Calu3 (cell line): ENCODE results near the gene KIRREL3. TPM values are rescaled to one million over a fixed set of nuclear protein-coding genes. Genes with fewer than 3 reads are reported as not detected.

Source experiments
- BruUV-seq: library from RNA; stranded (reverse); fragments of 400-500 nt; replicated peaks from 2 replicates; lab custom pipeline; 2021; lab: Mats Ljungman, UMichigan
- CTCF ChIA-PET: fragments of 300-600 bp; sonication (Branson Sonifier 250); formaldehyde crosslinking; loops from one replicate; lab custom pipeline; 2022; ENCODE audit warnings: antibody characterized with exemption; lab: Charles Lee
- DNase-seq: peaks from one replicate; pipeline ENCODE4 v3.0.0; 2022
- H3K27ac Mint-ChIP-seq: one replicate; pipeline ENCODE4 v1.8.0; 2022; ENCODE audit warnings: mixed read lengths; ENCODE audit not compliant: unreplicated experiment
- H3K27me3 Mint-ChIP-seq: one replicate; pipeline ENCODE4 v1.8.0; 2022; ENCODE audit warnings: mixed read lengths; ENCODE audit not compliant: unreplicated experiment
- H3K36me3 Mint-ChIP-seq: one replicate; pipeline ENCODE4 v1.8.0; 2022; ENCODE audit warnings: mild to moderate bottlenecking, moderate library complexity, mixed read lengths; ENCODE audit not compliant: insufficient read depth, unreplicated experiment
- H3K4me1 Mint-ChIP-seq: one replicate; pipeline ENCODE4 v1.8.0; 2022; ENCODE audit warnings: mild to moderate bottlenecking, low read depth, mixed read lengths; ENCODE audit not compliant: unreplicated experiment
- H3K4me3 Mint-ChIP-seq: one replicate; pipeline ENCODE4 v1.8.0; 2022; ENCODE audit warnings: mild to moderate bottlenecking, low read depth, moderate library complexity, mixed read lengths; ENCODE audit not compliant: unreplicated experiment
- H3K9me3 Mint-ChIP-seq: one replicate; pipeline ENCODE4 v1.8.0; 2022; ENCODE audit warnings: low read depth, mixed read lengths; ENCODE audit not compliant: unreplicated experiment
- intact Hi-C: fragments of 100-400 bp; cut with micrococcal nuclease; formaldehyde crosslinking; loops from one replicate; pipeline ENCODE4 v1.10.0; 2022; ENCODE audit not compliant: unreplicated experiment
- total RNA-seq: library from RNA; stranded (reverse); gene quantifications from 2 replicates; pipeline ENCODE4 v1.2.3, GENCODE V29; 2022
- TF ChIP-seq, protein P1 (sequence below): fragments of 200-600 bp; IDR thresholded peaks from one replicate; pipeline ENCODE4 v1.8.0; 2022; ENCODE audit warnings: antibody characterized with exemption; ENCODE audit not compliant: unreplicated experiment

KIRREL3 gene
- total RNA-seq, 1 experiment from 2014 or later = 0.26 TPM

DNA sequence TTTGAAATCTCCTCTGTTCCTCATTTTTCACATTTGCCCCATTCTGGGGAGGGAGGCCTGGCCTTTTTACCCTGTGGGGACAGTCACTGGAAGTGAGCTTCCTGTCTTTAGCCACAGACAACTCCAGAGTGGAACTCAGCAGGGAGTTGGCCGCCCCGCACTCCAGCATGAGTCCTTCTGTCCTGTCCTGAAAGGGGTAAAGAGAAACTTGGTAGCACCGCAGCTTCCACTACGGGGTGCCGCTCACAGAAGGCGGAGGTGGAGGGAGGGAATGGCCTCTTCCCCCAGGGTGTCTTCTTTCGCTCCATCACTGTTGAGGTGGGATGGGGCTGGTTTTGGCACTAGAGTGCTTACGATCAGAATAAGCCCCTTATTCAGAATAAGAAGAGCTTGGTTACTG lies 512.9 kb downstream of the KIRREL3 start:
- intact Hi-C loops = no loop called here
- no peaks in the 10 kb centered on the region for H3K9me3 Mint-ChIP-seq
- CTCF ChIA-PET = no interaction called here
- no peak for DNase-seq
- no TSS peak for BruUV-seq
- TF ChIP-seq, protein P1, sequence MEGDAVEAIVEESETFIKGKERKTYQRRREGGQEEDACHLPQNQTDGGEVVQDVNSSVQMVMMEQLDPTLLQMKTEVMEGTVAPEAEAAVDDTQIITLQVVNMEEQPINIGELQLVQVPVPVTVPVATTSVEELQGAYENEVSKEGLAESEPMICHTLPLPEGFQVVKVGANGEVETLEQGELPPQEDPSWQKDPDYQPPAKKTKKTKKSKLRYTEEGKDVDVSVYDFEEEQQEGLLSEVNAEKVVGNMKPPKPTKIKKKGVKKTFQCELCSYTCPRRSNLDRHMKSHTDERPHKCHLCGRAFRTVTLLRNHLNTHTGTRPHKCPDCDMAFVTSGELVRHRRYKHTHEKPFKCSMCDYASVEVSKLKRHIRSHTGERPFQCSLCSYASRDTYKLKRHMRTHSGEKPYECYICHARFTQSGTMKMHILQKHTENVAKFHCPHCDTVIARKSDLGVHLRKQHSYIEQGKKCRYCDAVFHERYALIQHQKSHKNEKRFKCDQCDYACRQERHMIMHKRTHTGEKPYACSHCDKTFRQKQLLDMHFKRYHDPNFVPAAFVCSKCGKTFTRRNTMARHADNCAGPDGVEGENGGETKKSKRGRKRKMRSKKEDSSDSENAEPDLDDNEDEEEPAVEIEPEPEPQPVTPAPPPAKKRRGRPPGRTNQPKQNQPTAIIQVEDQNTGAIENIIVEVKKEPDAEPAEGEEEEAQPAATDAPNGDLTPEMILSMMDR = no peak
- no peak overlapping the region for H3K27ac Mint-ChIP-seq
- H3K36me3 Mint-ChIP-seq = no peaks in the 10 kb centered on the region
- H3K27me3 Mint-ChIP-seq = peaks cover 15% of the 10 kb centered on the region
- H3K4me1 Mint-ChIP-seq = peaks cover 7% of the 10 kb centered on the region
- H3K4me3 Mint-ChIP-seq = no peak overlapping the region

DNA sequence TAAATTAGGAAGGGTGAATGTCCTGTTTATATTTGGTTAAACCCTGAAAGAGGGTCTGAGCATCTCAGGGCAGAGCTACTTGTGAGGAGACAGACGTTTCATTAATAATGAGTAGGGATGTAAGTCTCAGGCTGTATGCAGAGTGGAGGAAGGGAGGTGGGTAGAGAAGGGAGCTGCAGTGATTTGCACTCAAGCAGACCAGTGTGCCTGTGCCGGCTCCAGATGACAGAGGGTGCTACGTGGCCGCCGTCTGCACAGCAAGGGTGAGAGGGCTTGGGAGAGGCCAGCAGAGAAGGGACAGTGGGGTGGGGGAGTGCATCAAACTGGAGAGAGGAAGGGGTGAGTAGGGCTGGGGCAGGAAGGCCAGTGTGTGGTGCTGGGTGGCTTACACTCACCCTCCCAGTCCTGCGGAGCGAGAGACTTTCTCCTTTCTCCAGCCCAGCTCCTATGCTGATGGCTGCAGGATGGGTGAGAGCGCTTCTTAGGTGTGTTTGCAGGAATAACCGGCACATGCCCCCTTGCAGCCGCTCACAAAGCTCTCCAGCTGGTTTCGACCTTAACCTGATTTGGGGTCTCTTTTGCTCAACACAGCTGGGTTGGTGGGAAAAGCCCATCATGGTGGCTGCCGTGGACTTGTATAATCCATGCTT lies 514.5 kb downstream of the KIRREL3 start:
- Mint-ChIP-seq H3K27ac (no peak overlapping the region), H3K27me3 (peaks cover 15% of the 10 kb centered on the region), H3K36me3 (no peaks in the 10 kb centered on the region), H3K4me3 (no peak overlapping the region), H3K9me3 (no peaks in the 10 kb centered on the region), H3K4me1 (peaks cover 8% of the 10 kb centered on the region)
- intact Hi-C loops = no loop called here
- CTCF ChIA-PET = no interaction called here
- TF ChIP-seq, protein P1 = no peak
- no TSS peak for BruUV-seq
- no peak for DNase-seq

- intact Hi-C loops = no loop called here
These were observed 515.4 kb downstream of the KIRREL3 start for GRCh38 chr11:126485021-126485792.

GRCh38 chr11:126484266-126484665 lies 516.3 kb downstream of the KIRREL3 start:
- intact Hi-C loops = no loop called here
- Mint-ChIP-seq H3K27me3 (peaks cover 5% of the 10 kb centered on the region), H3K27ac (no peak overlapping the region), H3K9me3 (no peaks in the 10 kb centered on the region), H3K4me1 (peaks cover 17% of the 10 kb centered on the region), H3K36me3 (no peaks in the 10 kb centered on the region), H3K4me3 (no peak overlapping the region)
- CTCF ChIA-PET = no interaction called here
- TF ChIP-seq, protein P1 = no peak
- BruUV-seq = no TSS peak
- no peak for DNase-seq

More at GRCh38 chr11:126485021-126485792, 515.4 kb downstream of the KIRREL3 start:
- H3K27me3 Mint-ChIP-seq = peaks cover 14% of the 10 kb centered on the region
- CTCF ChIA-PET = interaction anchor here (0.6 kb wide), 1 partner anchor 186 kb away, joined by 3 read pairs; no protein-coding TSS in a partner anchor
- no peak for DNase-seq
- no peak overlapping the region for H3K4me3 Mint-ChIP-seq
- peaks cover 17% of the 10 kb centered on the region for H3K4me1 Mint-ChIP-seq
- H3K36me3 Mint-ChIP-seq = no peaks in the 10 kb centered on the region
- BruUV-seq = no TSS peak
- no peak overlapping the region for H3K27ac Mint-ChIP-seq
- H3K9me3 Mint-ChIP-seq = no peaks in the 10 kb centered on the region
- TF ChIP-seq, protein P1 = no peak
